GM12878 (cell line): ENCODE data around the gene DCUN1D3. TPM values are rescaled to one million over a fixed set of nuclear protein-coding genes. Genes with fewer than 3 reads are reported as not detected.
"Not testable (repeated sequence)": the region's sequence is repeated elsewhere in the genome, so short reads cannot be mapped to it uniquely, and the experiment has no call there.

Experiments used
- ATAC-seq: fragments of 200-7000 bp; cut with Tn5 transposase; 3 replicates; pipeline ENCODE4 v1.9.1; 2020; ENCODE audit warnings: mild to moderate bottlenecking, moderate library complexity
- BruUV-seq: library from RNA; stranded (reverse); fragments of 400-500 nt; replicated peaks from 2 replicates; lab custom pipeline; 2021; lab: Mats Ljungman, UMichigan
- CTCF ChIA-PET: fragments of 300-600 bp; sonication (Branson Sonifier 250); formaldehyde crosslinking; extraction: SDS; loops from one replicate; lab custom pipeline; 2021; ENCODE audit warnings: inconsistent platforms; lab: Yijun Ruan, JAX
- POLR2A ChIA-PET: fragments of 350-600 bp; formaldehyde crosslinking; extraction: SDS; loops from one replicate; lab custom pipeline; 2021; ENCODE audit warnings: inconsistent platforms; lab: Charles Lee
- RAD21 ChIA-PET: fragments of 300-600 bp; sonication (Branson Sonifier 250); formaldehyde crosslinking; loops from one replicate; lab custom pipeline; 2023; ENCODE audit warnings: antibody characterized with exemption; ENCODE audit not compliant: unreplicated experiment; lab: Charles Lee
- SMC1A ChIA-PET: fragments of 300-600 bp; sonication (Branson Sonifier 250); formaldehyde crosslinking; loops from one replicate; lab custom pipeline; 2023; ENCODE audit not compliant: unreplicated experiment, uncharacterized antibody; lab: Charles Lee
- DNase-seq: peaks from one replicate; pipeline ENCODE4 v3.0.0-alpha.2; 2011; ENCODE audit warnings: low read depth, low spot score
- FAIRE-seq: peaks from 3 replicates; lab custom pipeline; 2011; peaks lifted over from hg19 to GRCh38; lab: Jason Lieb, UNC
- H2AFZ ChIP-seq: 2 replicates; pipeline ENCODE4 v1.6.0; 2011; ENCODE audit warnings: low read depth, low read length, control low read depth; ENCODE audit not compliant: control insufficient read depth
- H3K27ac ChIP-seq: 2 replicates; pipeline ENCODE4 v1.5.1; 2011; ENCODE audit warnings: control low read depth; ENCODE audit not compliant: control insufficient read depth, insufficient read depth
- H3K27me3 ChIP-seq, 2 experiments: replicated peaks in 1 of 2; 2 replicates each; pipeline versions ENCODE4 v1.6.0 to v1.6.1; 2011; ENCODE audit warnings: low read length in 1 of 2; ENCODE audit not compliant: control insufficient read depth in 2 of 2, insufficient read depth in 2 of 2
- H3K36me3 ChIP-seq, 2 experiments: 2 replicates each; pipeline ENCODE4 v1.5.1; 2011; ENCODE audit warnings: low read length in 1 of 2; ENCODE audit not compliant: control insufficient read depth in 2 of 2, insufficient read depth in 2 of 2
- H3K4me1 ChIP-seq: 2 replicates; pipeline ENCODE4 v1.6.1; 2011; ENCODE audit warnings: mild to moderate bottlenecking, low read length, moderate library complexity, mixed read lengths; ENCODE audit not compliant: control insufficient read depth, insufficient read depth
- H3K4me2 ChIP-seq: 2 replicates; pipeline ENCODE4 v1.6.0; 2011; ENCODE audit warnings: control low read depth; ENCODE audit not compliant: control insufficient read depth, insufficient read depth
- H3K4me3 ChIP-seq: fragments of 200-600 bp; sonication (generic); 2 replicates; pipeline ENCODE4 v1.5.1; 2016
- H3K79me2 ChIP-seq: 2 replicates; pipeline ENCODE4 v1.6.0; 2011; ENCODE audit warnings: low read length; ENCODE audit not compliant: control insufficient read depth, insufficient read depth
- H3K9ac ChIP-seq: 2 replicates; pipeline ENCODE4 v1.8.0; 2011; ENCODE audit warnings: low read length, control low read depth, mixed read lengths; ENCODE audit not compliant: control insufficient read depth, insufficient read depth
- H3K9me3 ChIP-seq: replicated peaks from 3 replicates; pipeline ENCODE4 v1.5.1; 2011; ENCODE audit warnings: mild to moderate bottlenecking, low read length; ENCODE audit not compliant: control insufficient read depth, insufficient read depth
- H4K20me1 ChIP-seq: 2 replicates; pipeline ENCODE4 v1.6.0; 2011; ENCODE audit not compliant: control insufficient read depth, insufficient read depth
- GATAD2B ChIP-seq: fragments of 450-650 bp; conservative IDR thresholded peaks from 2 replicates; pipeline ENCODE4 v1.6.1; 2017; ENCODE audit warnings: low read depth, mild to moderate bottlenecking, moderate library complexity
- SKIL ChIP-seq: fragments of 450-650 bp; IDR thresholded peaks from 2 replicates; pipeline ENCODE4 v1.6.1; 2017; ENCODE audit warnings: mild to moderate bottlenecking, low read depth, inconsistent platforms; ENCODE audit not compliant: poor library complexity, severe bottlenecking
- SMC3 ChIP-seq: IDR thresholded peaks from 2 replicates; pipeline ENCODE4 v1.6.1; 2011; ENCODE audit warnings: low read length, improper control_type of control experiment, borderline replicate concordance
- WGBS: methylation state at CpG from one replicate; pipeline ENCODE4 v1.1.6; 2016; ENCODE audit warnings: low lambda C conversion rate; ENCODE audit not compliant: insufficient replicate concordance, insufficient coverage; ENCODE audit errors: missing lambda C conversion rate; 5-methylcytosine and 5-hydroxymethylcytosine counted together
- in situ Hi-C: fragments of 300-500 bp; cut with MboI; formaldehyde crosslinking; loops from 9 replicates; pipeline ENCODE4 v1.14.3; 2018; ENCODE audit warnings: mixed read lengths
- intact Hi-C: fragments of 100-400 bp; cut with micrococcal nuclease; formaldehyde crosslinking; loops from one replicate; pipeline ENCODE4 v1.14.2; 2022; ENCODE audit not compliant: unreplicated experiment
- polyA plus RNA-seq, 11 experiments: library from polyadenylated mRNA; depleted of rRNA in 4 of 11; unstranded in 6 of 11; stranded (reverse) in 5 of 11; fragments of >200 nt; fragmentation: Nextera tagmentation in 4 of 11; fragmentation: Illumina TruSeq in 1 of 11; extraction: Ambion mirVana in 4 of 11; extraction: Trizol in 1 of 11; gene quantifications; 1 replicate in 1 of 11; 2 replicates in 10 of 11; pipeline versions ENCODE4 v1.2.1 to v1.2.3, GENCODE V29; 2011 to 2016; ENCODE audit warnings: inconsistent platforms in 2 of 11, missing spikeins in 2 of 11, low read depth in 1 of 11
- total RNA-seq, 4 experiments: library from RNA; depleted of rRNA in 3 of 4; stranded (reverse); fragments of >200 nt in 3 of 4; fragmentation: Illumina TruSeq in 1 of 4; extraction: Trizol in 1 of 4; gene quantifications; 2 replicates each; pipeline versions ENCODE4 v1.2.1 to v1.2.3, GENCODE V29; 2013 to 2021

Gene DCUN1D3
- total and polyA plus RNA-seq, 10 of the 15 experiments (the other 5 are each of a cell fraction or from before 2014, with no cell fraction given), result 0.47 to 4.5 (median 1.9) TPM

GRCh38 chr16:20946015-20946629 lies 46.0 kb upstream of the DCUN1D3 start:
- ATAC-seq (no peak), DNase-seq (no peak), FAIRE-seq (no peak)
- no peaks in the 10 kb centered on the region; the same call in 1 of the 2 replicates for H4K20me1 ChIP-seq
- H3K36me3 ChIP-seq, result no peaks in the 10 kb centered on the region
- RAD21 ChIA-PET, result no interaction called here
- H3K27ac ChIP-seq, result no peak overlapping the region
- in situ Hi-C loops (loop anchor here (5.0 kb wide), 1 partner anchor 49 kb away; no protein-coding TSS in a partner anchor), intact Hi-C loops (loop anchor here (10.0 kb wide), 1 partner anchor 91 kb away; no protein-coding TSS in a partner anchor)
- WGBS, result 63% methylated on average over 8 of the region's 8 CpGs
- BruUV-seq, result no TSS peak
- POLR2A ChIA-PET, result no interaction called here
- no peaks in the 10 kb centered on the region for H3K79me2 ChIP-seq
- CTCF ChIA-PET, result no interaction called here
- H3K4me1 ChIP-seq, result peaks cover 17% of the 10 kb centered on the region
- H3K27me3 ChIP-seq, result no peaks in the 10 kb centered on the region; a peak in 2 of 4 replicates
- no peak overlapping the region for H3K9ac ChIP-seq
- no peak overlapping the region for H2AFZ ChIP-seq
- no peak overlapping the region for H3K4me3 ChIP-seq
- no peak for TF ChIP-seq GATAD2B
- no peak for TF ChIP-seq SKIL
- TF ChIP-seq SMC3, result no peak
- H3K9me3 ChIP-seq, result no peaks in the 10 kb centered on the region
- no peak overlapping the region for H3K4me2 ChIP-seq
- SMC1A ChIA-PET, result no interaction called here

- intact Hi-C loops (loop anchor here (10.0 kb wide), 1 partner anchor 91 kb away; no protein-coding TSS in a partner anchor), in situ Hi-C loops (loop anchor here (5.0 kb wide), 1 partner anchor 48 kb away; no protein-coding TSS in a partner anchor)
- H3K9ac ChIP-seq, FAIRE-seq, H3K4me2 ChIP-seq, H3K27ac ChIP-seq, H4K20me1 ChIP-seq, BruUV-seq, ATAC-seq, H3K36me3 ChIP-seq, H2AFZ ChIP-seq, H3K79me2 ChIP-seq, H3K9me3 ChIP-seq, H3K27me3 ChIP-seq, DNase-seq, POLR2A ChIA-PET, H3K4me3 ChIP-seq: not testable (repeated sequence)
- peaks cover 17% of the 10 kb centered on the region for H3K4me1 ChIP-seq
- ChIA-PET RAD21 (interaction anchor here (2.2 kb wide), 1 partner anchor 95 kb away, joined by 14 read pairs; no protein-coding TSS in a partner anchor), SMC1A (interaction anchor here (2.7 kb wide), 1 partner anchor 94 kb away, joined by 20 read pairs; no protein-coding TSS in a partner anchor), CTCF (interaction anchor here (4.1 kb wide), 1 partner anchor 96 kb away, joined by 47 read pairs; no protein-coding TSS in a partner anchor)
- 82% methylated on average over 11 of the region's 11 CpGs for WGBS
These were observed 45.4 kb upstream of the DCUN1D3 start for GRCh38 chr16:20945575-20945875.
